Measurements from ENCODE around the gene BMAL1.

BMAL1 gene

DNA sequence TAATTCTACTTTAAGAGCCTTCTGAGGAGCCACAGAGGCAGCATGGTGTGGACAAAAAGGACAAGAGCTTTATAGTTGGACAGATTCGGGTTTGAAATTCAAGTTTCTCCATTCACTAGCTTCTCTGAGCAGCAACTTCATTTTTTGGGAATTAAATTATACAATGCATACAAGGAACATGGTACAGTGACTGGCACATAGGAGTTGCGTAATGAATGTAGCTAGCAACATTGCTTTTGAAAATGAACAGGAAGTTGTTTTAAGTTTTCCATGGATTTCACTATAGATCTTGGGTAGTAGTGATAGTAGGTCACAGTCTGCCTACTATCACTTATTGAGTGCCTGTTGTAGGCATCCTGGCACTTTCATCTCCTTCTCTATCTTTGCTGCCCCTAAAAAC, 41.0 kb upstream of the BMAL1 start:
- Histone ChIP-seq H3K4me2 (ENCODE audit: low read length) (no peak overlapping the region), H3F3A (ENCODE audit: control insufficient read depth, insufficient read depth) (no peaks in the 10 kb centered on the region), H3K27ac (ENCODE audit: low read depth, low read length) (no peak overlapping the region), H3K4me3 (ENCODE audit: low read length) (no peak overlapping the region), H3K4me1 (ENCODE audit: control insufficient read depth, low read length) (no peaks in the 10 kb centered on the region), H3K9me3 (ENCODE audit: control insufficient read depth, insufficient read depth, low read length) (no peaks in the 10 kb centered on the region), H3K36me3 (ENCODE audit: control insufficient read depth, low read length) (no peaks in the 10 kb centered on the region), H3K79me2 (ENCODE audit: control insufficient read depth, low read length) (no peaks in the 10 kb centered on the region), H3K27me3 (ENCODE audit: control insufficient read depth, low read length) (no peaks in the 10 kb centered on the region), H3K9me2 (replicated peaks; ENCODE audit: control insufficient read depth, low read length) (no peaks in the 10 kb centered on the region), H4K20me1 (ENCODE audit: control insufficient read depth, insufficient read depth, low read depth, low read length) (no peaks in the 10 kb centered on the region)
- TF ChIP-seq, protein P1, sequence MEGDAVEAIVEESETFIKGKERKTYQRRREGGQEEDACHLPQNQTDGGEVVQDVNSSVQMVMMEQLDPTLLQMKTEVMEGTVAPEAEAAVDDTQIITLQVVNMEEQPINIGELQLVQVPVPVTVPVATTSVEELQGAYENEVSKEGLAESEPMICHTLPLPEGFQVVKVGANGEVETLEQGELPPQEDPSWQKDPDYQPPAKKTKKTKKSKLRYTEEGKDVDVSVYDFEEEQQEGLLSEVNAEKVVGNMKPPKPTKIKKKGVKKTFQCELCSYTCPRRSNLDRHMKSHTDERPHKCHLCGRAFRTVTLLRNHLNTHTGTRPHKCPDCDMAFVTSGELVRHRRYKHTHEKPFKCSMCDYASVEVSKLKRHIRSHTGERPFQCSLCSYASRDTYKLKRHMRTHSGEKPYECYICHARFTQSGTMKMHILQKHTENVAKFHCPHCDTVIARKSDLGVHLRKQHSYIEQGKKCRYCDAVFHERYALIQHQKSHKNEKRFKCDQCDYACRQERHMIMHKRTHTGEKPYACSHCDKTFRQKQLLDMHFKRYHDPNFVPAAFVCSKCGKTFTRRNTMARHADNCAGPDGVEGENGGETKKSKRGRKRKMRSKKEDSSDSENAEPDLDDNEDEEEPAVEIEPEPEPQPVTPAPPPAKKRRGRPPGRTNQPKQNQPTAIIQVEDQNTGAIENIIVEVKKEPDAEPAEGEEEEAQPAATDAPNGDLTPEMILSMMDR (IDR thresholded peaks at IDR 0.05; ENCODE audit: low read depth, low read length, poor library complexity, severe bottlenecking): no peak
- no peak for TF ChIP-seq EZH2phosphoT487 (IDR thresholded peaks at IDR 0.05; ENCODE audit: borderline replicate concordance, low read length)

DNA sequence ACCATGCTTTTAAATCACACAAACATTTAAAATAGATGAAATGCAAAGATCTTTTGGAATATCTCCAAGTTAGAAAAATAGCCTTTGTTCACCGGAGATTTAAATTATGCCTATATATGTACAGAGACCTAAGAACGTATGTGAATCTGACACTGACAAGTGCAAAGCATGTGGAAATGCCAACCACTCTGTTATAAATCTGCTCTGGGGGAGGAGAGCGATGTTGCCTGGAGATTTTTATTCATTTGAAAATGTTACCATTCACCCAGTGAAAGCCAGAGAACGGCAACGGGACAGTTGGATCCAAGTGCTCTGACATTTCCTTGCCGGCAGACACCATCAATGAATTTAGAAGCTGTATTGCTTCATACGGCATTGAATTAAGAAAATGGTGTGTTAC, 39.8 kb upstream of the BMAL1 start:
- Histone ChIP-seq H4K20me1 (ENCODE audit: control insufficient read depth, insufficient read depth, low read depth, low read length) (no peaks in the 10 kb centered on the region), H3K9me2 (replicated peaks; ENCODE audit: control insufficient read depth, low read length) (no peaks in the 10 kb centered on the region), H3K27ac (ENCODE audit: low read depth, low read length) (no peak overlapping the region), H3K36me3 (ENCODE audit: control insufficient read depth, low read length) (no peaks in the 10 kb centered on the region), H3K4me1 (ENCODE audit: control insufficient read depth, low read length) (no peaks in the 10 kb centered on the region), H3F3A (ENCODE audit: control insufficient read depth, insufficient read depth) (no peaks in the 10 kb centered on the region), H3K4me2 (ENCODE audit: low read length) (no peak overlapping the region), H3K4me3 (ENCODE audit: low read length) (no peak overlapping the region), H3K79me2 (ENCODE audit: control insufficient read depth, low read length) (no peaks in the 10 kb centered on the region), H3K27me3 (ENCODE audit: control insufficient read depth, low read length) (no peaks in the 10 kb centered on the region), H3K9me3 (ENCODE audit: control insufficient read depth, insufficient read depth, low read length) (no peaks in the 10 kb centered on the region)
- no peak for TF ChIP-seq EZH2phosphoT487 (IDR thresholded peaks at IDR 0.05; ENCODE audit: borderline replicate concordance, low read length)
- TF ChIP-seq, protein P1 (IDR thresholded peaks at IDR 0.05; ENCODE audit: low read depth, low read length, poor library complexity, severe bottlenecking): no peak

DNA sequence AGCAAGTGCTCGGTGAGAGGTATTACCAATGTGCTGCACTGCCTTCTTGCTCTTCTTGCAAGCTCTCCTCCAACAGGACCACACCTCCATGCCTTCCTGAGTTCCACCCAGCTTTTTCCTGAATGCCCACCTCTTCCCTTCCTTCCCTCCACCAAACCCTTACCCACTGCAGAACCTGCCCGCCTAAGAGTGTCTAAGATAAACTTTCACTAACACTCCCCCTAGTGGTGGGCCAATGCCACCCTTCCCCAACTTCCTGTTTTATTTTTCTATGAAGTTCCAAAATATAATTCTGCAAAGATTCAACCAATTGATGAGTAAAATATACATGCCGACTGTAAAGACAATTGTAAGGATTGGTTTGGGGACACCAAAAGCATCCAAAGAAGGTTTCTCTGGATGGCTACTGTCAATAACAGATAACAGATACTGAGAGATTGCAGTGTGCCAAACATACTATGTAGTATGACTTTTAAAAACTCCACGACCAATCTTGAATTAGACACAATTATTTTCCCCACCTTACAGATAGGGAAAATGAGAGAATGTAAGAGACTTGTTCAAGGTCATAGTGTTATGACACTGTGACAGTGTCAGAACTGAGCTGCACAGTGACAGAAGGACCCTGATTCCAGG, 38.6 kb upstream of the BMAL1 start:
- no peak overlapping the region for H3K4me2 ChIP-seq (ENCODE audit: low read length)

More for the DNA sequence above, 38.6 kb upstream of the BMAL1 start:
- H3K9me3 ChIP-seq (ENCODE audit: control insufficient read depth, insufficient read depth, low read length): no peaks in the 10 kb centered on the region
- no peaks in the 10 kb centered on the region for H3K79me2 ChIP-seq (ENCODE audit: control insufficient read depth, low read length)
- H3K27ac ChIP-seq (ENCODE audit: low read depth, low read length): no peak overlapping the region
- H3K9me2 ChIP-seq (replicated peaks; ENCODE audit: control insufficient read depth, low read length): no peaks in the 10 kb centered on the region
- H3K36me3 ChIP-seq (ENCODE audit: control insufficient read depth, low read length): no peaks in the 10 kb centered on the region
- no peaks in the 10 kb centered on the region for H3K4me1 ChIP-seq (ENCODE audit: control insufficient read depth, low read length)
- no peaks in the 10 kb centered on the region for H3F3A ChIP-seq (ENCODE audit: control insufficient read depth, insufficient read depth)
- no peaks in the 10 kb centered on the region for H3K27me3 ChIP-seq (ENCODE audit: control insufficient read depth, low read length)
- TF ChIP-seq EZH2phosphoT487 (IDR thresholded peaks at IDR 0.05; ENCODE audit: borderline replicate concordance, low read length): no peak
- TF ChIP-seq, protein P1 (IDR thresholded peaks at IDR 0.05; ENCODE audit: low read depth, low read length, poor library complexity, severe bottlenecking): peak; percentile 91
- H3K4me3 ChIP-seq (ENCODE audit: low read length): no peak overlapping the region
- H4K20me1 ChIP-seq (ENCODE audit: control insufficient read depth, insufficient read depth, low read depth, low read length): no peaks in the 10 kb centered on the region
